OCI-LY7 (cell line): ENCODE measurements around the gene KRTAP13-1.

Experiments used
- EZH2phosphoT487 ChIP-seq: fragments of 200-600 bp; sonication (generic); IDR thresholded peaks from 2 replicates; pipeline ENCODE4 v1.6.1; 2018; ENCODE audit warnings: low read depth, borderline replicate concordance, mild to moderate bottlenecking, mixed run types, antibody characterized with exemption, low read length, moderate library complexity, mixed read lengths
- TF ChIP-seq, protein P1 (sequence below): fragments of 200-600 bp; sonication (generic); conservative IDR thresholded peaks from 2 replicates; pipeline ENCODE4 v1.5.1; 2014; ENCODE audit warnings: mild to moderate bottlenecking, antibody characterized with exemption, low read length, moderate library complexity, mixed read lengths

DNA sequence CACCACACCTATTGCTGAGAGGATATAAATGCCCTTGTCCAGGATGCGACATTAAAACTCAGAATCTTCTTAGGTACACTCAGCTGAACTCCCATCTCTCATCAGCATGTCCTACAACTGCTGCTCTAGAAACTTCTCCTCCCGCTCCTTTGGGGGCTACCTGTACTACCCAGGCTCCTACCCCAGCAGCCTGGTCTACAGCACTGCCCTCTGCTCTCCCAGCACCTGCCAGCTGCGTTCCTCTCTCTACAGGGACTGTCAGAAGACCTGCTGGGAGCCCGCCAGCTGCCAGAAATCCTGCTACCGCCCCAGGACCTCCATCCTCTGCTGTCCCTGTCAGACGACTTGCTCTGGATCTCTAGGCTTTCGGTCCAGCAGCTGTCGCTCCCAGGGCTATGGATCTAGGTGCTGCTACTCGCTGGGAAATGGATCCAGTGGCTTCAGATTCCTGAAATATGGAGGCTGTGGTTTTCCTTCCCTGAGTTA is 34.4 kb downstream of the KRTAP13-1 start, which contains the start of gene KRTAP13-4:
- TF ChIP-seq, protein P1, sequence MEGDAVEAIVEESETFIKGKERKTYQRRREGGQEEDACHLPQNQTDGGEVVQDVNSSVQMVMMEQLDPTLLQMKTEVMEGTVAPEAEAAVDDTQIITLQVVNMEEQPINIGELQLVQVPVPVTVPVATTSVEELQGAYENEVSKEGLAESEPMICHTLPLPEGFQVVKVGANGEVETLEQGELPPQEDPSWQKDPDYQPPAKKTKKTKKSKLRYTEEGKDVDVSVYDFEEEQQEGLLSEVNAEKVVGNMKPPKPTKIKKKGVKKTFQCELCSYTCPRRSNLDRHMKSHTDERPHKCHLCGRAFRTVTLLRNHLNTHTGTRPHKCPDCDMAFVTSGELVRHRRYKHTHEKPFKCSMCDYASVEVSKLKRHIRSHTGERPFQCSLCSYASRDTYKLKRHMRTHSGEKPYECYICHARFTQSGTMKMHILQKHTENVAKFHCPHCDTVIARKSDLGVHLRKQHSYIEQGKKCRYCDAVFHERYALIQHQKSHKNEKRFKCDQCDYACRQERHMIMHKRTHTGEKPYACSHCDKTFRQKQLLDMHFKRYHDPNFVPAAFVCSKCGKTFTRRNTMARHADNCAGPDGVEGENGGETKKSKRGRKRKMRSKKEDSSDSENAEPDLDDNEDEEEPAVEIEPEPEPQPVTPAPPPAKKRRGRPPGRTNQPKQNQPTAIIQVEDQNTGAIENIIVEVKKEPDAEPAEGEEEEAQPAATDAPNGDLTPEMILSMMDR: no peak
- no peak for TF ChIP-seq EZH2phosphoT487
